ENCODE results near the gene CD8B. TPM values are rescaled to one million over a fixed set of nuclear protein-coding genes. Genes with fewer than 3 reads are reported as not detected.
A peak's percentile ranks its signal among the peaks of the same experiment; 100 is the strongest.
"Not testable (repeated sequence)": the region's sequence is repeated elsewhere in the genome, so short reads cannot be mapped to it uniquely, and the experiment has no call there.

Gene CD8B
- total RNA-seq, 1 experiment from 2014 or later: 9.1 TPM

DNA sequence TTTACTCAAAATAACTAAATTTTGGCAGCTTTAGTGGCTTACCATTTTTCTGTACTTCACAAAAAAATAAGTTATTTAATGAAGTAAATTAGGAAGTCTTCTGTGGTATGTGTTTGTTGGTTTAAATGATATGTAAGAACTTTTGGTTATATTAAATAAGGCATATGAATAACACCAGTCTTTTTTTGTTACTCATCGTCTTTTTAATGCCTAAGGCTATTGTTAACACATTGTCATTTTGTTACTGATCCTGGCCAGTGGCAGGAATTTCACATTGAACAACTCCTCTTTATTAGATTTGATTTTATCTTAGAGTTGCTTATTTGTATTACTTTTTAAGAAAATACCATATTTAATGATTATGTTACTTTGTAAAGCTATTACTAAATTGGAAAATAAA, 17.3 kb upstream of the CD8B start:
- BruUV-seq (replicated peaks); H3K36me3 Mint-ChIP-seq (ENCODE audit: insufficient read depth, unreplicated experiment); DNase-seq; intact Hi-C loops (cut with micrococcal nuclease; ENCODE audit: unreplicated experiment); CTCF ChIA-PET; H3K4me3 Mint-ChIP-seq (ENCODE audit: unreplicated experiment); H3K36me3 ChIP-seq (ENCODE audit: control insufficient read depth, insufficient read depth, low read length); H3K9me3 ChIP-seq; H3K27me3 Mint-ChIP-seq (ENCODE audit: insufficient read depth, unreplicated experiment); H3K9me3 Mint-ChIP-seq (ENCODE audit: unreplicated experiment); H3K27ac Mint-ChIP-seq (ENCODE audit: unreplicated experiment); H3K27me3 ChIP-seq (replicated peaks; ENCODE audit: control insufficient read depth, insufficient read depth, low read length); POLR2A ChIA-PET; H3K4me3 ChIP-seq (ENCODE audit: low read depth, low read length): not testable (repeated sequence)
- peaks cover 14% of the 10 kb centered on the region for H3K4me1 ChIP-seq
- H3K4me1 Mint-ChIP-seq (ENCODE audit: low read depth, unreplicated experiment): peaks cover 22% of the 10 kb centered on the region

- H3K36me3 Mint-ChIP-seq (ENCODE audit: insufficient read depth, unreplicated experiment); H3K9me3 Mint-ChIP-seq (ENCODE audit: unreplicated experiment); DNase-seq; intact Hi-C loops (cut with micrococcal nuclease; ENCODE audit: unreplicated experiment); H3K9me3 ChIP-seq; H3K4me1 Mint-ChIP-seq (ENCODE audit: low read depth, unreplicated experiment); POLR2A ChIA-PET; H3K27me3 Mint-ChIP-seq (ENCODE audit: insufficient read depth, unreplicated experiment); H3K27me3 ChIP-seq (replicated peaks; ENCODE audit: control insufficient read depth, insufficient read depth, low read length); H3K4me1 ChIP-seq; H3K36me3 ChIP-seq (ENCODE audit: control insufficient read depth, insufficient read depth, low read length); H3K4me3 Mint-ChIP-seq (ENCODE audit: unreplicated experiment); BruUV-seq (replicated peaks); H3K27ac Mint-ChIP-seq (ENCODE audit: unreplicated experiment); H3K4me3 ChIP-seq (ENCODE audit: low read depth, low read length); CTCF ChIA-PET: not testable (repeated sequence)
Measured at GRCh38 chr2:86870941-86871340, 9.3 kb upstream of the CD8B start.

GRCh38 chr2:86868895-86869468, 7.3 kb upstream of the CD8B start:
- H3K4me3 Mint-ChIP-seq (ENCODE audit: unreplicated experiment); H3K4me3 ChIP-seq (ENCODE audit: low read depth, low read length); intact Hi-C loops (cut with micrococcal nuclease; ENCODE audit: unreplicated experiment); H3K4me1 Mint-ChIP-seq (ENCODE audit: low read depth, unreplicated experiment); H3K27me3 ChIP-seq (replicated peaks; ENCODE audit: control insufficient read depth, insufficient read depth, low read length); H3K27me3 Mint-ChIP-seq (ENCODE audit: insufficient read depth, unreplicated experiment); CTCF ChIA-PET; H3K4me1 ChIP-seq; H3K9me3 ChIP-seq; POLR2A ChIA-PET; BruUV-seq (replicated peaks); H3K36me3 ChIP-seq (ENCODE audit: control insufficient read depth, insufficient read depth, low read length); H3K9me3 Mint-ChIP-seq (ENCODE audit: unreplicated experiment); DNase-seq; H3K36me3 Mint-ChIP-seq (ENCODE audit: insufficient read depth, unreplicated experiment): not testable (repeated sequence)
- peak overlapping the region; percentile 19 for H3K27ac Mint-ChIP-seq (ENCODE audit: unreplicated experiment)

DNA sequence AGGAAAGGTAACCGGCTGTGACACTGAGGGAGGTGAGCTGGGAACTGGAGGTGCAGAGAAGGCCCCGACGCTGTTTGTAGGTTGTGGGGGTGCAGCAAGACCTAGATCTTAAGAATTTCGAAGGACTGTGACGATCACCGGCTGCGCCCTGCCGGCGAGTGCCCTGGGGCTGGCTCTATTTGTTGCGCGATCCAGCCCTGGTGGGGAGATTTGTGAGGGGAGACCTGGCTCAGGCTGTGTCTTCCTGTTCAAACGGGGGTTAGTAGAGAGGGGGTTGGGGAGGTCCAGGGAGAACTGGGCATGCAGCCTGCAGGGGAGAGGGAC, 656 bp upstream of the CD8B start:
- H3K4me1 Mint-ChIP-seq (ENCODE audit: low read depth, unreplicated experiment); H3K27me3 ChIP-seq (replicated peaks; ENCODE audit: control insufficient read depth, insufficient read depth, low read length); H3K36me3 Mint-ChIP-seq (ENCODE audit: insufficient read depth, unreplicated experiment); DNase-seq; BruUV-seq (replicated peaks); H3K4me3 Mint-ChIP-seq (ENCODE audit: unreplicated experiment); H3K27ac Mint-ChIP-seq (ENCODE audit: unreplicated experiment); intact Hi-C loops (cut with micrococcal nuclease; ENCODE audit: unreplicated experiment); CTCF ChIA-PET; H3K36me3 ChIP-seq (ENCODE audit: control insufficient read depth, insufficient read depth, low read length); H3K9me3 Mint-ChIP-seq (ENCODE audit: unreplicated experiment); H3K9me3 ChIP-seq; H3K27me3 Mint-ChIP-seq (ENCODE audit: insufficient read depth, unreplicated experiment); H3K4me1 ChIP-seq; H3K4me3 ChIP-seq (ENCODE audit: low read depth, low read length); POLR2A ChIA-PET: not testable (repeated sequence)

DNA sequence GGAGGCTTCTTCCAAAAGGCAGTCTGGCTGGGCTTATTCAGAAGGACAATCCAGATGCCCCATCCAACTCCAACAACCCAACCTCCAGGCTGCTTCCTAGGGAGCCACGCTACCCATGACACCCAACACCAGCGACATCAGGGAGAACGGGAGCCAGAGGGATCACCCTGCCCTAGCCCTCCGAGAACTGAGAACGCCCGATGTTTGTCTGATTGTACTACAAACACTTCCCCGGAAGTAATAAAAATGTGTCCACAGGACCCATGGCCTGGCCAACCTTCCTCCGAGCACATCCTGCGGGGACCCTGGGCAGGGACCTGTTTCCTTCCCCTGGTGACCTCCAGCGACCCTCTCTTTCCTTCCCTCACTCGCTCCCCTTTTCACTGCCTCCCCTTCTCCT, 511 bp downstream of the CD8B start:
- H3K27me3 ChIP-seq (replicated peaks; ENCODE audit: control insufficient read depth, insufficient read depth, low read length); BruUV-seq (replicated peaks); POLR2A ChIA-PET; H3K4me1 Mint-ChIP-seq (ENCODE audit: low read depth, unreplicated experiment); intact Hi-C loops (cut with micrococcal nuclease; ENCODE audit: unreplicated experiment); CTCF ChIA-PET; H3K4me1 ChIP-seq; H3K27me3 Mint-ChIP-seq (ENCODE audit: insufficient read depth, unreplicated experiment); H3K36me3 Mint-ChIP-seq (ENCODE audit: insufficient read depth, unreplicated experiment); DNase-seq; H3K9me3 ChIP-seq; H3K36me3 ChIP-seq (ENCODE audit: control insufficient read depth, insufficient read depth, low read length); H3K9me3 Mint-ChIP-seq (ENCODE audit: unreplicated experiment): not testable (repeated sequence)
- peak overlapping the region; percentile 29 for H3K4me3 ChIP-seq (ENCODE audit: low read depth, low read length)
- Mint-ChIP-seq H3K27ac (ENCODE audit: unreplicated experiment) (peak overlapping the region; percentile 28), H3K4me3 (ENCODE audit: unreplicated experiment) (peak overlapping the region; percentile 63)

DNA sequence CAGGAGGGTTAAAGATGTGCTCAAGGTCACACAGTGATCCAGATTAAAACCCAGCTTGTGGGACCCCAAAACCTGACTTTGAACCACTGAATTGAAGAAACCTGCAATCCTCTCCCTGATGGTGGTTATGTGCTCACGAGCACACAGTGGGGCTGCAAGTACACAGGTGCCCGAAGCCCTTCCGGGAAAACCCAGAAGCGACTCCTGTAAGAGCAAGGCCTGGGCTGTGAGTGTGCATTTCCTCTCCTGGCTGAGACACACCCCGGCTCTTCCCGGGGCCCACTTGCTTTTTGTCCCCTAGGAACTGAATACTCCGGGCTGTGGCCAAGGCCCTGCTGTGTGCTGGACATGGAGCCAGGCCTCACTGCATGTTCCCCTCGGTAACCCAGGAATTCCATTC, 1.1 kb downstream of the CD8B start:
- H3K9me3 ChIP-seq; intact Hi-C loops (cut with micrococcal nuclease; ENCODE audit: unreplicated experiment); POLR2A ChIA-PET; H3K36me3 ChIP-seq (ENCODE audit: control insufficient read depth, insufficient read depth, low read length); DNase-seq; BruUV-seq (replicated peaks); H3K4me3 ChIP-seq (ENCODE audit: low read depth, low read length); CTCF ChIA-PET; H3K27me3 Mint-ChIP-seq (ENCODE audit: insufficient read depth, unreplicated experiment); H3K4me1 ChIP-seq; H3K9me3 Mint-ChIP-seq (ENCODE audit: unreplicated experiment); H3K36me3 Mint-ChIP-seq (ENCODE audit: insufficient read depth, unreplicated experiment); H3K4me1 Mint-ChIP-seq (ENCODE audit: low read depth, unreplicated experiment); H3K27me3 ChIP-seq (replicated peaks; ENCODE audit: control insufficient read depth, insufficient read depth, low read length): not testable (repeated sequence)
- Mint-ChIP-seq H3K4me3 (ENCODE audit: unreplicated experiment) (peak overlapping the region; percentile 63), H3K27ac (ENCODE audit: unreplicated experiment) (peak overlapping the region; percentile 28)

DNA sequence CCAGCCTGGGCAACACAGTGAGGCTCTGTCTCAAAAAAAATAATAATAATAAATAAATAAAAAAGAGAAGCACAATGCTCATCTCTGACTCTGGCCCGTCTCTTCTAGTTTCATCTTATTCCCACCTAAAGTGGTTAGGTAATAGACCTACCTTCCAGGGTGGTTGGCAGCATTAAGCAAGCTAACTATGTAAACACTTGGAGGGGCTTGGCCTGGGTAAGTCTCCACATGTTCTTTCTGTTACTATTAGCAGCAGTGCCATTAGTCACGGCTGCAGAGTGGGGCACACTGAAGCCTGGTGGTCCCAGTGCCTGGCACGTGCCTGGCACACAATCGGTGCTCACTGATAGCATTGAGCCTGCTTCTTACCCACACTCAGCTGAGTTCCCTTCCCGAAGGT, 4.0 kb downstream of the CD8B start:
- H3K27me3 ChIP-seq (replicated peaks; ENCODE audit: control insufficient read depth, insufficient read depth, low read length); H3K27me3 Mint-ChIP-seq (ENCODE audit: insufficient read depth, unreplicated experiment); H3K9me3 Mint-ChIP-seq (ENCODE audit: unreplicated experiment); H3K4me3 Mint-ChIP-seq (ENCODE audit: unreplicated experiment); DNase-seq; BruUV-seq (replicated peaks); H3K36me3 Mint-ChIP-seq (ENCODE audit: insufficient read depth, unreplicated experiment); POLR2A ChIA-PET; H3K36me3 ChIP-seq (ENCODE audit: control insufficient read depth, insufficient read depth, low read length); H3K4me3 ChIP-seq (ENCODE audit: low read depth, low read length); H3K27ac Mint-ChIP-seq (ENCODE audit: unreplicated experiment); H3K9me3 ChIP-seq; intact Hi-C loops (cut with micrococcal nuclease; ENCODE audit: unreplicated experiment); H3K4me1 Mint-ChIP-seq (ENCODE audit: low read depth, unreplicated experiment); H3K4me1 ChIP-seq; CTCF ChIA-PET: not testable (repeated sequence)

All from Caco-2 (cell line).